Stimulated activated CD4-positive, alpha-beta T cell treated with anti-CD3 and anti-CD28 coated beads, Interleukin-2, amount 100 ng/mL, for 24 hours (primary cell): ENCODE results near the gene PCNT.
A peak's percentile ranks its signal among the peaks of the same experiment; 100 is the strongest.
"Not testable (repeated sequence)": the region's sequence is repeated elsewhere in the genome, so short reads cannot be mapped to it uniquely, and the experiment has no call there.

Source experiments
- DNase-seq, 2 donors: peaks; one replicate each; pipeline ENCODE4 v3.0.0-alpha.2; 2020

PCNT gene

DNA sequence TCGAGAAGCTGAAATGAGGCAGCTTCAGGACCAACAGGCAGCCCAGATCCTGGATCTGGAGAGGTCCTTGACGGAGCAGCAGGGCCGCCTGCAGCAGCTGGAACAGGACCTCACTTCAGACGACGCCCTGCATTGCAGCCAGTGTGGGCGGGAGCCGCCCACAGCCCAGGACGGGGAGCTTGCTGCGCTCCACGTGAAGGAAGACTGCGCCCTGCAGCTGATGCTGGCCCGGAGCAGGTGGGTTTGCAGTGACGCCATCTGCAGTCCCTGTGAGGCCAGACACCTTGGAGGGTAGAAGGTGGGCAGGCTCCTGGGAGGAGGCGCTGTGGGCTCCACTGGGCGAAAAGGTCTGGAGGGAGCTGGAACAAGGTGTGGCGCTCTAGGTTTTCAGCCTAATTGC, 39.7 kb downstream of the PCNT start:
- DNase-seq = no peak

DNA sequence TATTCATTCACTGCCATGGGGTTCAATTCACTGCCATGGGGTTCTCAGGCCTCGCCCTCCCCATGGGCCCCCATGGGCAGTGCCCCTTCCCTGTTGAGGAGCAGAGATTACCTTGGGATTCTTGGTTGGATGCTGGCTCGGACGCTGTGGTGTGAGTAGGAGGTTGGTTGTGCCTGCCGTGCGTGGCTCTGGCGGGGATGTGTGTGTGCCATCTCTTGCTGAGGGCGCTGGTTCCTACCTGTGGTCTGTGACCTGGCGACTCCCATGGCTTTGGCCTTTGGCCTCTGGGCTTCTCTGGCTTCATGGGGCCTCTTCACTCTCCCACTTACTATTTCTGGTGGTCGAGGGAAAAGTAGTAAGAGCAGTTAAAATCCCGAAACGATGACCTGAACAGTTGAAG, 42.1 kb downstream of the PCNT start:
- no peak for DNase-seq

DNA sequence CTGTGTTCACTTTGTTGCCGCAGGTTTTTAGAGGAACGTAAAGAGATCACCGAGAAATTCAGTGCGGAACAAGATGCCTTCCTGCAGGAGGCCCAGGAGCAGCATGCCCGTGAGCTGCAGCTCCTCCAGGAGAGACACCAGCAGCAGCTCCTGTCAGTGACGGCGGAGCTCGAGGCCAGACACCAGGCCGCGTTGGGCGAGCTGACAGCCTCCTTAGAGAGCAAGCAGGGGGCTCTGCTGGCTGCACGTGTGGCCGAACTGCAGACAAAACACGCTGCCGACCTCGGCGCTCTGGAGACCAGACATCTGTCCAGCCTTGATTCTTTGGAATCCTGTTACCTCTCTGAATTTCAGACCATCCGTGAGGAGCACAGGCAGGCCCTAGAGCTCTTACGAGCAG, 42.6 kb downstream of the PCNT start:
- DNase-seq = no peak

DNA sequence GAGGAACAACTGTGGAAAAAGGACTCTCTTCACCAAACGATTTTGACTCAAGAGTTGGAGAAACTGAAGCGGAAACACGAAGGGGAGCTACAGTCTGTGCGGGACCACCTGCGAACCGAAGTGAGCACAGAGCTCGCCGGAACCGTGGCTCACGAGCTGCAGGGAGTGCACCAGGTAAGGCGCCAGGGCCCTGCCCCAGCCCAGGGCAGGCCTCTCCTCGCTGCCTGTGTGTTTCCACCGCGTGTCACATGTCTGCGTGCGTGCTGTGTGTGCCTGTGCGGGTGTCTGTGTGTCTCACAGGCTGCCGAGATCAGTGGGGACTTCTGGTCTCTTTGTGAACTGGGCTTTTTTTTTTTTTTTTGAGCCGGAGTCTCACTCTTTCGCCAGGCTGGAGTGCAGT, 43.0 kb downstream of the PCNT start:
- no peak for DNase-seq

DNA sequence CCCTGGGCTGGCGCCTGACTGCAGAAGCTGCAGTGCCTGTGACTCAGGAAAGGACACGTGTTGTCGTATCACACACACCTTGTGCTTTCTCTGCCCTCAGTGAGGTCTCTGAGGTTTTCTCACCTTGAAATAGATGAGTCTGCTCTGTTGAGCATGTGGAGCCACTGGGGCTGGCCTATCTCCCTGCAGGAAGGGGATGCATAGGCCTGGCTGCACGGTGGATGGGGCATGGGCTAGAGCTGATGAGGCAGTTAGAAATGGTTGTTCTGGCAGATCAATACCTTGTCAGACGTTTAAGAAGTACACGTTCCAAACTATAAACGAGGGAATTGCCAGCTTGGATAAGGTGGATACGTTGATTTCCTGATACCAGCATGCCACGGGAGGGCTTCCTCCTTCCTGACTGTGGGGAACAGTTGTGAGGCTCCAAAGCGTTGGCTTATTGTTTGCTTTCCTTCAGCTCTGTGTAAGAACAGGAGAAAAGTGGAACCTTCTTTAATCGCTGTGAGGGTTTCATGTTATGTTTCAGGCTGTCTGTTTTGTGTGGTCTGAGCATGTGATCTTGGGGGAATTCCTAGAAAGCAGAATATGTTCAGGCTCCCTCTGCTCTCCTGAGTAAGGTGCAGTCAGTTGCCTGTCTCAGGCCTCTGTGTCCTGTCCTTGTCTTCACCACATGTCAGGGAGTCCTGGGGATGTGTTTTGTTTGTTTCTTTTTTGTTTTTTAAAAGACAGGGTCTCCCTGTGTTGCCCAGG, 44.8 kb downstream of the PCNT start:
- peak; percentile 22 for DNase-seq

DNA sequence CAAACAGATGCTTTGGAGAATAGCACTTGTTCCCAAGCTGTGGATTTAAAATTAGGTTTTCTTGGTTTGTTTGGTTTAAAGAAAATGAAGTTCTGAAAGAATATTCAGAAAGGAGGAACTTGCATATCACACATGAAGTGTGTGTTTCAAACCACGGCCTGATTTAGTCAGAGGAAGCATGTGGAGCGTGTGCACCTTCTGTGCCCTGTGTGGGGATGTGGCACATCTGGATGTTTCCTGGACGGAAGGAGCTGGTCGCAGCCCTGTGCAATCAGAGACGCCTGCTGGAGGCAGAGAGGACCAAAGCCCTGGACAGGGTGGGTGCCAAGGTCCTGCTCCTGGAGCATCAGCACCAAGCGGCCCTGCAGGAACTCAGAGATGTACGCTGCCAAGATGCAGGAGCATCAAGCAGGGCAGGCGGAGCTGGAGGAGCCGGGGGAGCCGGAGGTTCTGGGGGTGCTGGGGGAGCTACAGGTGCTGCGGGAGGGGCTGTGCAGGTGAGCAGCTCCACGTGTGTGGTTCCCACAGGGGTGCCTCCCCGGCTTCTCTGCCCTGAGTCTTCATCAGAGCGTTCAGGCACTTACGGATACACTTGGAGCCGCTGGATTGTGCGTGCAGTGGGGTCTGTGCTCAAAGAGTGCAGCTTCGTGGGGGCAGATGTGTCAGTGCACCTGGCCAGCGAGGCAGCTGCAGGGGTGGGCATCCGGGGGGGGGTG, 45.7 kb downstream of the PCNT start:
- DNase-seq = no peak

DNA sequence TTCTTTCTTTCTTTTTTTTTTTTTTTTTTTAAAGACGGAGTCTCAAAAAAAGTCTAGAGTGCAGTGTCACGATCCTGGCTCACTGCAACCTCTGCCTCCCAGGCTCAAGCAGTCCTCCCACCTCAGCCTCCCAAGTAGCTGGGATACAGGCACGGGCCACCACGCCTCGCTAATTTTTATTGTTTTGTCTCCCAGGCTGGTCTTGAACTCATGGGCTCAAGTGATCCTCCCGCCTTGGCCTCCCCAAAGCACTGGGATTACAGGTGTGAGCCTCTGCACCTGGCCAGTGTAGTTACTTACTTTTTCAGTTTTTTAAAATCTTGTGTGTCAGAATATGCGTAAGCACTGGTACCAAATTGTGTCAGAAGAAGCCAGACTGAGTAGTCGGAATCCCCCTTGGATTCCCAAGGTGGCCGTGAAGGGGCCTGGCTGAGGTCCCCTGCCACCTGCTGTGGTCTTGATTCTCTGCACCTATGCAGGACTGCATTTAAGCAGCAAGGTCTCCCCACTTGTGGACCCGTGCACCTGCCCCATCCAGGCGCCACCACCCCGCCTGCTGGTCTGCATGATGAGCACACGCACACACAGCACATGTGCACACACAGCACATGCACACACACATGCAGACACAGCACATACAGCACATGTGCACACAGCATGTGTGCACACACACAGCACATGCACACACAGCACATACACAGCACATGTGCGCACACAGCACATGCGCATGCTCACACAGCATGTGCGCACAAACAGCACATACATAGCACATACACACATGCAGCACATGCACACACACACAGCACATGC, 47.5 kb downstream of the PCNT start:
- DNase-seq = no peak

DNA sequence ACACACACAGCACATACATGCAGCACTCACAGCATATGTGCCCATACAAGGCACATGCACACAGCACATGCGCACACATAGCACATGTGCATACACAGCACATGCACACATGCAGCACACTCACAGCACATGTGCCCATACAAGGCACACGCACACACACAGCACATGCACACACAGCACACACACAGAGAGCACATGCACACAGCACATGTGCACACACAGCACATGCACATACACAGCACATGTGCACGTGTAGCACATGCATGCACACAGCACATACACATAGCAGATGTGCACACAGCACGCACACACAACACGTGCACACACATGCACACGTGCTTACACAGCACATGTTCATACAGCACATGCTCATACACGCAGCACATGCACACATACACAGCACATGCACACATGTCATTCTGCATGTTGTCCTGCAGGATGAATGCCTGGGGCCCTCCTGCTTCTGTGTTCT, 48.1 kb downstream of the PCNT start:
- no peak for DNase-seq

DNA sequence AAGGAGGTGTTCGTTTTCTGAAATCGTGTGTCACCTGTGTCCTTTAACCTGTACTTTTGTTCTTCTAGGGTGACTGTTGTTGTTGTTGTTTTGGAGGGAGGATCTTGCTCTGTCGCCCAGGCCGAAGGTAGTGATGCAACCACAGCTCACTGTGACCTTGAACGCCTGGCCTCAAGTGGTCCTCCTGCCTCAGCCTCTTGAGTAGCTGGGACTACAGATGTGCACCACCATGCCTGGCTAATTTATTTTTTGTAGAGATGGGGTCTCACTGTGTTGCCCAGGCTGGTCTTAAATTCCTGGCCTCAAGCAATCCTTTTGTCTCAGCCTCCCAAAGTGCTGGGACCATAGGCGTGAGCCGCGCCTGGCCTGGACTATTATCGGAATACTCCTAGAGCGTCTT, 49.0 kb downstream of the PCNT start:
- not testable (repeated sequence) for DNase-seq

DNA sequence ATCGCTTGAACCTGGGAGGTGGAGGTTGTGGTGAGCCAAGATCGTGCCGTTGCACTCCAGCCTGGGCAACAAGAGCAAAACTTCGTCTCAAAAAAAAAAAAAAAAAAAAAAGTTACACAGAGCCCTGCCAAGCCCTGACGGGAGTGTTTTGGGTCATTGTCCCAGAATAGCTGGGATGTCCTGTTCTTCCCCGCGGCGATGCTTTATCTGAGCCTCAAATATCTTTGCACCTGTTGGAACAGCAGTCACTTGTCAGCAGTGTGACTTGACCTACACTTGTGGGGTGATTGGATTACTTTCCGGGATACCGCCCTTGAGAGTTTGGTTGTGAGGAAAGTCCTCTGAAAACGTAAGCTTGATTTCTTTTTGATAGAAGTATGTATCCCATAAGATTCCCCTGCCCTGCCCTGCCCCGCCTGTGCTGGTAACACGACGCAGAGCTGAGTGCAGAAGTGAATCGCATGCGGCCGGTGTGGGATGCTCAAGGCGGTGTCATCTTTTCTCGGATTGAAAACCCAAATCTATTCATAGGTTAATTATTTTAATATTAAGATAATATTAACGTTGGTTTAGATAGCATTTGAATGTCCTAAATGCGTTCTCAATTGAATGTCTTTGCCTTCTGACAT, 50.9 kb downstream of the PCNT start:
- no peak for DNase-seq

DNA sequence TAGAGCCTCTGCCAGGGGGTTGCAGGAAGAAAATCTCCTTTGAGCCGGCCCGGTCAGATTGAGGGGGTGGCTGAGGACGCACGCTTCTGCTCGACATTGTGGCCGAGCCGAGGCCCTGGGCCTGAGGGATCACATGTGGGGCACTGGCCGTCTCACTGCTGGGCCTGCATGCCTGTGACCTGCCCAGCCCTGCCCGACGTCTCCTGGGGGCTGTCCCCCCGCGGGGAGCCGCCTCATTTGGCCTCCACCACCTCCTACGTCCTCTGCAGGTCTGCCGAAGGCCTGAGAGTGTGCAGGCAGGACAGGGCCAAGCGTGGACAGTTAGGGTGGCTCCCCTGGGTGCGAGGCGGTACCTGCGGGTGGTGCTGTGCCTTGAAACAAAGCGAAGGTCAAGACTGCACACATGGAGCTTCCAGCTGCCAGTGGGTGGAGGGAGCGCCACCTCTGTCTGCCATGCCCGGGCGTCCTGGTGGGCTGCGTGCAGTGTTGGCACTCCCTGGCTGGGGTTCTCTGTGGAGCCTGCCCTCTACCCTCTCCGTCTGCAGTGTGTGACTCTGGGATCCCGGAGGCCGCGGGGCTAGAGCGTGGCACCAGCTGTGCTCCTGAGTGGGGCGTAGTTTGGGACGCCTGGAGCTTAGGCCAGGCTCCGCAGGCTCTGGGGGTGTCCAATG, 51.7 kb downstream of the PCNT start:
- no peak for DNase-seq

DNA sequence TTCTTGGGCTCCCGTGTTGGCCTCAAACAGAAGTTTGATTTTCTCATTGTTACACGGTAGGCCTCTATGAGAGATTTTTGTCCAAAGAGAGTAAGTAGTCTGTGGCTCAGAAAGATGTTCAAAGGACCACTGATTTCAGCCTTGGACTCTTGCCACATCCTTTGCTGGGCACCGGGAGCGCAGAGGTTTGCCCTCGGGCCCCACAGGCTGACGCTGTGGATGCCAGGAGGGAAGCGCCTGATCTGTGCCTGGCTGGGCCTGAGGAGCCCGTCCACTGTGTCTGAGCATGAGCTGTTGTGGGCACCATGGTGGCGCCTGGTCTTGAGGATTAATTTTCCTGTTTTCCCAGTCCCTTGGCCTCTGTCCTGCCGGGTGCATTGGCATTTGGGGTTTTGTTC, 52.3 kb downstream of the PCNT start:
- DNase-seq = no peak

DNA sequence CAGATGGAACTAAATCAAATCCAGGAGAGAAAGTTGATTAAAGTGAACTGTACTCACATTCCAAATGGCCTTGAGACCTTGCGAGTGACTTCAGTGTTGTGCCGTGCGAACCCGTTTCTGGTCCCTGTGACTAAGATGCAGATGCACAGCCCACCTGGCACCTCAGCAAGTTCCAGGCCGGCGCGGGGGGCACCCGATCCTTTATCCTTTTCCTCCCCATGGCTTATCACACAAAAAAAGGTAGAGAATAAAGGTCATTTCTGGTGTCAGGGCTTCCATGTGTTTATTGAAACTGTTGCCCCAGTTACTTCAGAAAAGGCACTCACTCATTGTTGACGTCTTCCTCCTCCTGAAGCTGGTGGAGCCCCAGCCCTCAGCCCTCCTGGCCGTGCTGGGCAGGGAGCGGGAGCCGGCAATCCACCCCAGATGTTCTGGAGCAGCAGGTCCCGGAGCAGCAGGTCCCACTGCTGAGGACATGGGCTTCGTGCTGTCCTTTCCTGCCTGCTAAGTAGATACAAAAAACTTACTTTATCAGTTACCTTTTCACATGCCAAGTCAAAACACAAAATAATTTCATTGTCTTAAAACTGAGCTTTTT, 53.0 kb downstream of the PCNT start:
- no peak for DNase-seq

DNA sequence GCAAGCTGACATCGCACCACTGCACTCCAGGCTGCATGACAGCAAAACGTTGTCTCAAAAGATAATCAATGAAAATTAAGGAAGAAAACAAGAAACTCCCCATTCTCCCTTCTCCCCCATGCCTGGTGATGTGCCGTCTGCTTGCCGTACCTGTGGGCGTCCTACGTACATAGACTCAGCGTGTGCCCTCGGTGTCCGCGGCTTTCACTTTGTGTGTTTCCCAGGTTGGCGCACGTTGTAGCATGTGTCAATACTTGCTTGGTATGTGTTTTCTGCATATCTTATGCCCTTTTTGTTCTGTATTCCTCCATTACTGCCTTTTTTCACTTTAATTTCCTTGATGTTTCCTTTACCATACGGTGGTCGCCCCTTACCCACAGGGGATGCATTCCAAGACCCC, 53.8 kb downstream of the PCNT start:
- DNase-seq = no peak

DNA sequence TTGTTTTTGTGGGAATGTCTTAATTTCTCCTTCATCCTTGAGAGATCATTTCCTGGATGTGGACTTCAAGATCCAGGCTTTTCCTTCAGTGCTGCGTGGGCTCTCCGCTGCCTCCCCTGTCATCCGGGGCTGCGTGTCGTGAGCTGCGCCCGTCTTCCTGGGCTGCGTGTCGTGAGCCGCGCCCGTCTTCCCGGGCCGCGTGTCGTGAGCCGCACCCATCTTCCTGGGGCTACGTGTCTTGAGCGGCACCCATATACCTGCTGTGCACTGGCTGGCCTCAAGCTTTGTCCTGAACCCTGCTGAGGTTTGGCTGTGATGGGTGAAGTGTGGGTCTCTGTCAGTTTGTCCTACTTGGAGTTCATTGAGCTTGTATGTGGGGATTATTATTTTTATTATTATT, 55.1 kb downstream of the PCNT start:
- no peak for DNase-seq

DNA sequence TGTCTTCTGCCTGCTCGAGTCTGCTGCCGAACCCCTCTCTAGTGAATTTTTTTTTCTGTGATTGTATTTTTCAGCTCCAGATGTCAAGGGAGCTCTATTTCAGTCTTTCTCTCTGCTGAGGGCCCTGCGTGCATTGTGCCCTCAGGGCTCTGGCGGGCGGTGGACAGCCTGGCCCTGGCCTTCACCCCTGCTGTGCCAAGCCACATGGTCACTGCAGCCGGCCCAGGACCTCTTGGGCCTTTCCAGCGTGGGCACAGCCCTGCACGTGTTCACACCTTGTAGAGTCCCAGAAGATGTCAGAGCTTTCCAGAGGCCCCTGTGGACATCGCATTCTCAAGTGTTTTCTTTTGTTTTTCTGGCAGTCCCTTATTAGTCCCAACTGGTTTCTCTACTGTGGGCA, 55.7 kb downstream of the PCNT start:
- no peak for DNase-seq

DNA sequence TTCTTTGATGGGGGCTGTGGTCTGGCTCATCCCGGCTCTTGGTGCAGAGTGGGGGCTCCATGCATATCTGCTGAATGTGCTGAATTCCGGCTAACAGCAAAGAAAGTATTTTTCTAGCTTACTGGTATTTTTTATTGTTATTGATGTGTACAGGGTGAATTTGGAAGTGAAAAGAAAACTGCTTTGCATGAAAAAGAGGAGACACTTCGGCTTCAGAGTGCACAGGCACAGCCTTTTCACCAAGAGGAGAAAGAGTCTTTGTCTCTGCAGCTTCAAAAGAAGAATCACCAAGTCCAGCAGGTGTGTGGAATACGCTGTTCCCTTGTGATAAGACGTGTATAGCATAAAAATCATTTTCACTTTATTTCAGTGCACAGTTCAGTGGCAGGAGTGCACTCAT, 57.6 kb downstream of the PCNT start:
- no peak for DNase-seq

DNA sequence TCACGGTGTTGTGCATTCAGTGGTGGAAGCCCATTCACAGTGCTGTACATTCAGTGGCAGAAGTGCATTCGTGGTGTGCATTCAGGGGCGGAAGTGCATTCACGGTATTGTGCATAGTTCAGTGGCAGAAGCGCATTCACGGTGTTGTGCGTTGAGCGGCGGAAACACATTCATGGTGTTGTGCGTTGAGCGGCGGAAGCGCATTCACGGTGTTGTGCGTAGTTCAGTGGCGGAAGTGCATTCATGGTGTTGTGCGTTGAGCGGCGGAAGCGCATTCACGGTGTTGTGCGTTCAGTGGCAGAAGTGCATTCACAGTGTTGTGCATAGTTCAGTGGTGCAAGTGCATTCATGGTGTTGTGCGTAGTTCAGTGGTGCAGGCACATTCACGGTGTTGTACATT, 60.6 kb downstream of the PCNT start:
- no peak for DNase-seq

DNA sequence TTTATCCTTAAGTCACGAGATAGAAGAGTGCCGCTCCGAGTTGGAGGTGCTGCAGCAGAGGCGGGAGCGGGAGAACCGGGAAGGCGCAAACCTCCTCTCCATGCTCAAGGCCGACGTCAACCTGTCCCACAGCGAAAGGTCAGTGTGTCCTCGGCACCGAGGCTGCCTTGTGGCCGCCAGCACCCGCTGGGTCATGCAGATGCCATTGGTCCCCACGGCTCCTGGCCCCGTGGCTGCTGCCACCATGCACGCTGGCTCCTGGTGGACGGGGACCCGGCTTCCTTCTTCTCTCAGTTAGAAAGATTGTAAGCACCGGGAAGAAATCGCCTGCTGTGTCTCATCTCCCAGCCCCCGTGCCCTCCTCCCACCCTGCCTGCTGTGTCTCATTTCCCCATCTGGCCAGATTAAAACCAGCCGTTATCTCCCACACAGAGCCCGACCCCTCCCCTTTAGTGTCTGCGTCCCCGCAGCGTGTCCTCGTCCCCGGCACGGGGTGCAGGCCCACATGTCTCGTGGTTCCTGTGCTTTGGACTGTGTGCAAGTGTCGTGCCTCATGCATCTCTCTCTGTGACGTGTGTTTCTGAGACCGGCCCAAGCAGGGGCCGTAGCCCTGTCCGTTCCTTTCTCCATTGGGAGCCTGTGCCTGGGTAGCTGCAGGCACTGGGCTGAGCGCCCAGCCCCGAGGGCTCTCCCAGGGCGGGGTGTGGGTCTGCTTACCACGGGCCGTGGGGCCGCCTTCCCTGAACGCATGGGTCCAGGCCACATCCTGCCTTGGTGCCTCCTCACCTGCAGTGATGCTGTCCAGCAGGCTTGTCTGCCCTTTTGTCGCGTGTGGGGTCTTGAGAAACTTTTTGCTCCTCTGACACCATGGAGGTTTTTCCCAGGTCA, 62.1 kb downstream of the PCNT start:
- DNase-seq = no peak

DNA sequence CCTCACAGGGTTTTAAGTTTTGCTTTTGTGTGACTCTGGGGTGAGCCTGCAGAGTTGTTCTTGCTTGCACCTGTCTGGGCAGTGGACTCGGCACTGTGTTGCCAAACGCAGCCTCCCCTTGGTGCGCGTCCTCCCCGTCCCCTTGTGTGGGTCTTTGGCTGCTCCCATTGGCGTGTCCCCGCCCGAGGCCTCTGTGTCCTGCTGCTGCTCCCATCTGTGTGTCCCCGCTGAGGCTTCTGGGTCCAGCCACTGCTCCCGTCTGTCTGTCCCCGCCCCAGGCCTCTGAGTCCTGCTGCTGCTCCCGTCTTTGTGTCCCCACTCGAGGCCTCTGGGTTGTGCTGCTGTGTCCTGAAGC, 62.8 kb downstream of the PCNT start:
- no peak for DNase-seq

DNA sequence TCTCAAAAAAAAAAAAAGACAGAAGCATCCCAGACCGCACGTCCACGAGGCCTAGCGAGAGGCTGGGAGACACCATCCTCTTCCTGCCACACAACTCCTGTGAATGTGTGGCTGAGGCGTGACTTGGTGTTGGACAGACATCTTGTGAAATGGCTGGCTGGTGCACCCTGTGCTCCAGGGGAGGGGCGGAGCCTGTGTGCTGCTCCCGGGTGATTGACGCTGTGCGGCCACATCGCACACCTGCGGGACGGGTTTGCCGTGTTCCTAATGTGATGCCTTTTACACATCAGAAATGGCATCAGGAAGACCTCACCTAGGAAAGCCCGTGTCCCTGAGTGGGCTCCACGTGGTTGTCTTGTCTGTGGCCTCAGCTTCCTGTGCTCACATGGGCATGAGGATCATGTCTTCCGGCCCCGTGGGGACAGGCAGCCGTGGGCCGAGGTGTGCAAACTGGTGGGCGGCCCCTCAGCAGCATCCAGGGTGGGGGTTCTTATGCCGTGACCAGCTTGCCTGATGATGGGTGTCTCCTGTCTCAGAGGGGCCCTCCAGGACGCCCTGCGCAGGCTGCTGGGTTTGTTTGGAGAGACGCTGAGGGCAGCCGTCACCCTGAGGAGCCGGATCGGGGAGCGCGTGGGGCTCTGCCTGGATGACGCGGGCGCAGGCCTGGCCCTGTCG, 64.4 kb downstream of the PCNT start:
- DNase-seq = no peak
